ENCODE measurements around the gene FCGR3A.
"Not testable (repeated sequence)": the region's sequence is repeated elsewhere in the genome, so short reads cannot be mapped to it uniquely, and the experiment has no call there.

DNA sequence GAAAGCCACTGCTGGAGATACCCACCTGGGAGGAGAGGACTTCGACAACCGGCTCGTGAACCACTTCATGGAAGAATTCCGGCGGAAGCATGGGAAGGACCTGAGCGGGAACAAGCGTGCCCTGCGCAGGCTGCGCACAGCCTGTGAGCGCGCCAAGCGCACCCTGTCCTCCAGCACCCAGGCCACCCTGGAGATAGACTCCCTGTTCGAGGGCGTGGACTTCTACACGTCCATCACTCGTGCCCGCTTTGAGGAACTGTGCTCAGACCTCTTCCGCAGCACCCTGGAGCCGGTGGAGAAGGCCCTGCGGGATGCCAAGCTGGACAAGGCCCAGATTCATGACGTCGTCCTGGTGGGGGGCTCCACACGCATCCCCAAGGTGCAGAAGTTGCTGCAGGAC is 24.3 kb downstream of the FCGR3A start:
- not testable (repeated sequence) for TF ChIP-seq CTCF (IDR thresholded peaks at IDR 0.05; ENCODE audit: low read depth, low read length, poor library complexity, severe bottlenecking); EZH2phosphoT487 (IDR thresholded peaks at IDR 0.05; ENCODE audit: borderline replicate concordance, low read length)

Data from DOHH2 (cell line).